M059J (cell line): Measurements from ENCODE around the gene KRTAP10-1. TPM values are rescaled to one million over a fixed set of nuclear protein-coding genes. Genes with fewer than 3 reads are reported as not detected.
"Not testable (repeated sequence)": the region's sequence is repeated elsewhere in the genome, so short reads cannot be mapped to it uniquely, and the experiment has no call there.

Source experiments
- DNase-seq: peaks from one replicate; pipeline ENCODE4 v3.0.0-alpha.2; 2012; ENCODE audit warnings: low read depth
- total RNA-seq: library from RNA; depleted of rRNA; stranded (reverse); fragments of >200 nt; shearing (Covaris generic); gene quantifications from 2 replicates; pipeline ENCODE4 v1.2.3, GENCODE V29; 2014

Gene KRTAP10-1
- total RNA-seq, 1 experiment from 2014 or later, result not detected

GRCh38 chr21:44571296-44571695, 31.3 kb upstream of the KRTAP10-1 start:
- no peak for DNase-seq

- no peak for DNase-seq
Observed at GRCh38 chr21:44569861-44570517, 30.0 kb upstream of the KRTAP10-1 start.

GRCh38 chr21:44568667-44569556, 28.9 kb upstream of the KRTAP10-1 start:
- no peak for DNase-seq

- DNase-seq, result no peak
Observed at GRCh38 chr21:44568261-44568660, 28.3 kb upstream of the KRTAP10-1 start.

- DNase-seq, result no peak
Observed at GRCh38 chr21:44567481-44568171, 27.6 kb upstream of the KRTAP10-1 start.

GRCh38 chr21:44566403-44566802, 26.4 kb upstream of the KRTAP10-1 start:
- no peak for DNase-seq

GRCh38 chr21:44564886-44565598, 25.0 kb upstream of the KRTAP10-1 start:
- DNase-seq, result no peak

- no peak for DNase-seq
Observed at GRCh38 chr21:44564099-44564498, 24.1 kb upstream of the KRTAP10-1 start.

GRCh38 chr21:44558695-44559094, 18.7 kb upstream of the KRTAP10-1 start, which contains the start of gene KRTAP10-3:
Gene KRTAP10-3, minus strand, starts transcription at chr21:44558795. Its CDS starts 80 bp downstream, at chr21:44558715.
- no peak for DNase-seq

GRCh38 chr21:44558329-44558675, 18.3 kb upstream of the KRTAP10-1 start:
- DNase-seq, result not testable (repeated sequence)

- DNase-seq, result no peak
Observed at GRCh38 chr21:44557491-44558328, 17.7 kb upstream of the KRTAP10-1 start.

- DNase-seq, result no peak
Observed at GRCh38 chr21:44556879-44557278, 16.9 kb upstream of the KRTAP10-1 start.

- no peak for DNase-seq
Observed at GRCh38 chr21:44555200-44555875, 15.3 kb upstream of the KRTAP10-1 start.

GRCh38 chr21:44552681-44553080, 12.7 kb upstream of the KRTAP10-1 start:
- no peak for DNase-seq

- DNase-seq, result no peak
Observed at GRCh38 chr21:44552136-44552535, 12.1 kb upstream of the KRTAP10-1 start.

- no peak for DNase-seq
Observed at GRCh38 chr21:44551340-44551961, 11.5 kb upstream of the KRTAP10-1 start, which contains the start of gene KRTAP10-2. Gene KRTAP10-2, minus strand, starts transcription at chr21:44551505. Its CDS starts 47 bp downstream, at chr21:44551458.

- no peak for DNase-seq
Observed at GRCh38 chr21:44550807-44551206, 10.8 kb upstream of the KRTAP10-1 start.

GRCh38 chr21:44550285-44550684, 10.3 kb upstream of the KRTAP10-1 start:
- DNase-seq, result not testable (repeated sequence)

GRCh38 chr21:44549525-44550211, 9.7 kb upstream of the KRTAP10-1 start:
- DNase-seq, result no peak
